GM23248 (cell line): ENCODE measurements around the gene GDI1. TPM values are rescaled to one million over a fixed set of nuclear protein-coding genes. Genes with fewer than 3 reads are reported as not detected.

Experiments used
- DNase-seq: peaks from one replicate; pipeline ENCODE4 v3.0.0-alpha.2; 2015
- H2AFZ ChIP-seq: fragments of 200-600 bp; sonication (generic); 2 replicates; pipeline ENCODE4 v1.6.1; 2016; ENCODE audit warnings: antibody characterized with exemption
- H3F3A ChIP-seq: fragments of 200-600 bp; sonication (generic); 2 replicates; pipeline ENCODE4 v1.6.1; 2016; ENCODE audit warnings: mild to moderate bottlenecking, antibody characterized with exemption, mixed run types; ENCODE audit not compliant: insufficient read depth
- H3K27ac ChIP-seq: fragments of 200-600 bp; sonication (generic); 2 replicates; pipeline ENCODE4 v1.5.1; 2016; ENCODE audit warnings: mild to moderate bottlenecking
- H3K27me3 ChIP-seq: fragments of 200-600 bp; sonication (generic); replicated peaks from 2 replicates; pipeline ENCODE4 v1.6.1; 2016; ENCODE audit warnings: mild to moderate bottlenecking; ENCODE audit not compliant: insufficient read depth
- H3K36me3 ChIP-seq: fragments of 200-600 bp; sonication (generic); 2 replicates; pipeline ENCODE4 v1.6.1; 2016; ENCODE audit warnings: low read depth, mild to moderate bottlenecking
- H3K4me1 ChIP-seq: fragments of 200-600 bp; sonication (generic); 2 replicates; pipeline ENCODE4 v1.6.1; 2016; ENCODE audit warnings: mild to moderate bottlenecking; ENCODE audit not compliant: insufficient read depth
- H3K4me2 ChIP-seq: fragments of 200-600 bp; sonication (generic); one replicate; pipeline ENCODE4 v1.6.1; 2016; ENCODE audit warnings: mild to moderate bottlenecking; ENCODE audit not compliant: unreplicated experiment
- H3K4me3 ChIP-seq: fragments of 200-600 bp; sonication (generic); 2 replicates; pipeline ENCODE4 v1.5.1; 2016; ENCODE audit warnings: mild to moderate bottlenecking
- H3K79me2 ChIP-seq: fragments of 200-600 bp; sonication (generic); 2 replicates; pipeline ENCODE4 v1.6.1; 2016; ENCODE audit warnings: mild to moderate bottlenecking; ENCODE audit not compliant: insufficient read depth
- H3K9ac ChIP-seq: fragments of 200-600 bp; sonication (generic); 2 replicates; pipeline ENCODE4 v1.6.1; 2016; ENCODE audit warnings: mild to moderate bottlenecking
- H3K9me2 ChIP-seq: fragments of 200-600 bp; sonication (generic); 2 replicates; pipeline ENCODE4 v1.6.1; 2016; ENCODE audit warnings: mixed run types, mild to moderate bottlenecking, moderate library complexity; ENCODE audit not compliant: insufficient read depth
- H3K9me3 ChIP-seq: fragments of 200-600 bp; sonication (generic); one replicate; pipeline ENCODE4 v1.6.1; 2017; ENCODE audit warnings: low read depth
- H4K20me1 ChIP-seq: fragments of 200-600 bp; sonication (generic); 2 replicates; pipeline ENCODE4 v1.6.0; 2016; ENCODE audit not compliant: insufficient read depth
- EZH2 ChIP-seq: fragments of 200-600 bp; sonication (generic); IDR thresholded peaks from 2 replicates; pipeline ENCODE4 v1.6.1; 2018; ENCODE audit warnings: antibody characterized with exemption, mild to moderate bottlenecking; ENCODE audit not compliant: insufficient read depth, poor library complexity, severe bottlenecking
- EZH2phosphoT487 ChIP-seq: fragments of 200-600 bp; sonication (generic); IDR thresholded peaks from 2 replicates; pipeline ENCODE4 v1.6.1; 2018; ENCODE audit warnings: antibody characterized with exemption, moderate library complexity, mild to moderate bottlenecking, low read depth; ENCODE audit not compliant: insufficient read depth
- WGBS, 2 experiments: methylation state at CpG; one replicate each; pipeline ENCODE4 v1.1.6; 2015 to 2017; ENCODE audit warnings: low lambda C conversion rate in 2 of 2, low coverage in 1 of 2; ENCODE audit errors: missing lambda C conversion rate in 2 of 2; 5-methylcytosine and 5-hydroxymethylcytosine counted together
- in situ Hi-C: fragments of 300-500 bp; cut with MboI; formaldehyde crosslinking; loops from 2 replicates; pipeline ENCODE4 v1.15.0; 2020
- polyA plus RNA-seq: library from polyadenylated mRNA; unstranded; fragments of >200 nt; fragmentation: Nextera tagmentation; extraction: Ambion mirVana; gene quantifications from 2 replicates; pipeline ENCODE4 v1.2.1, GENCODE V29; 2016
- total RNA-seq: library from RNA; depleted of rRNA; stranded (reverse); fragments of >200 nt; shearing (Covaris generic); gene quantifications from 2 replicates; pipeline ENCODE4 v1.2.3, GENCODE V29; 2014

Gene GDI1
- total and polyA plus RNA-seq, 2 experiments from 2014 or later, result 87.1 to 196 TPM

DNA sequence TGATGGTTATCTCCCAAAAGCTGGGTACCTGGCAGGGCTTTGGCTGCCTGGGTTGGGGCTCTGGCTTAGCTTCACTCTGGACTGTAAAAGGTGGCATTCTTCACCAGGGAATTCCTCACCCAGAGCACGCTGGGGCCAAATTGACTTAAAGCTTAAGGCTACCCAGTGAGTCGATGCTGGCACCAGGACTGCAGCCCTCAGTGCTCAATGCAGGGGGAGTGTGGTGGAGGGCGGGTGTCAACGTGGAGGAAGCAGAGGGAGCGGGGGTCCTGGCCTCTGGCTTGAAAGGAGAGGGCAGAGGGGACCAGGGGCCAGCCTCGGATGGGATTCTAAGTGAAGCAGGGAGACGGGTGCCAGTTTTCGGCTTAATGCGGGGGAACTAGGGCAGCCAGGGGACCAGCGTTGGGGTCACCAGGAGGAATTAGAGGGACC, 6.5 kb downstream of the GDI1 start:
- no peaks in the 10 kb centered on the region for H3K9me2 ChIP-seq
- peaks cover 74% of the 10 kb centered on the region for H3K79me2 ChIP-seq
- H3K4me1 ChIP-seq, result peaks cover 5% of the 10 kb centered on the region; the same call in 1 of the 2 replicates
- H3K9ac ChIP-seq, result peak overlapping the region; percentile 87
- WGBS, 2 experiments, result 7 to 9% methylated on average over 6 to 10 of the region's 10 CpGs
- no peaks in the 10 kb centered on the region for H3K9me3 ChIP-seq
- H3K4me3 ChIP-seq, result peak overlapping the region; percentile 59
- in situ Hi-C loops, result no loop called here
- TF ChIP-seq EZH2, result no peak
- no peak for TF ChIP-seq EZH2phosphoT487
- H3K27ac ChIP-seq, result peak overlapping the region; percentile 90
- H3K36me3 ChIP-seq, result no peaks in the 10 kb centered on the region
- no peaks in the 10 kb centered on the region for H4K20me1 ChIP-seq
- peak; percentile 42 for DNase-seq
- no peak overlapping the region for H2AFZ ChIP-seq
- peak overlapping the region; percentile 28 for H3K4me2 ChIP-seq
- H3F3A ChIP-seq, result no peaks in the 10 kb centered on the region; the same call in 1 of the 2 replicates
- H3K27me3 ChIP-seq, result no peaks in the 10 kb centered on the region

DNA sequence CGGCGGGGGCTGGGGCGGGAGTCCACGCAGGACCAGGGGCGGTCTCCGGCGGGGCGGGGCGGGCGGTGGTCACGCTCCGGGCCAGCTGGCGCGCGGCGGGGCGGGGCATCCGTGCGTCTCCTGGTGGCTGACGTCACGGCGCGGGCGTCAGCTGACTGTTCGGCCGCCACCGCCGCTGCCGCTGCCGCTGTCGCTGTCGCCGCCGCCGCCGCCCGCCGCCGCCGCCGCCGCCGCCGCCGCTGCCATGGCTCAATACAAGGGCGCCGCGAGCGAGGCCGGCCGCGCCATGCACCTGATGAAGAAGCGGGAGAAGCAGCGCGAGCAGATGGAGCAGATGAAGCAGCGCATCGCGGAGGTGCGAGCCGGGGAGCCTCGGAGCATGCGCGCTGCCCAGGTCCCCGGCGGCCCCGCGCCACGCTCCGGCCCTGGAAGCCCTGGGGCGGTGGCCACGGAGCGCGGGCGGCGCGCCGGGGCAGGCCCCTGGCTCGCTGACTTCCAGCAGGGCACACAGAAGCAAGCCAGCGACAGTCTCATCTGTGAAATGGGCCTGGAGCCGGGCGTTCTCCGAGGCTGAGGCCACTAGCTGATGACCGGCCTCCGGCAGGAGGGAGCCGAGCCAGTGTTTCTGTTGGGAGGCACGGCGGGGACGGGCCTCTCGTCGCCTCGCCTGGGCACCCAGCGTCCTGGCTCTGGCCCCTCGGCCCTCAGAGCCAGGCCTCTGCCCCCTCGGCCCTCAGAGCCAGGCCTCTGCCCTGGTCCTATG, 7.2 kb downstream of the GDI1 start, which contains the start of gene FAM50A:
Gene FAM50A, plus strand, starts transcription at position 150 of the 763 bp plus-strand sequence. Its CDS starts 95 bp downstream, at position 245.
- Histone ChIP-seq H3K27me3 (no peaks in the 10 kb centered on the region), H3K4me3 (peak within 1 kb of the TSS; percentile 72), H4K20me1 (no peaks in the 10 kb centered on the region), H2AFZ (no peak within 1 kb of the TSS), H3K27ac (peak within 1 kb of the TSS; percentile 90), H3K9ac (peak within 1 kb of the TSS; percentile 87), H3K4me1 (peaks cover 5% of the 10 kb centered on the region; the same call in 1 of the 2 replicates), H3K4me2 (peak within 1 kb of the TSS; percentile 76), H3K79me2 (peaks cover 67% of the 10 kb centered on the region), H3K9me2 (no peaks in the 10 kb centered on the region), H3F3A (no peaks in the 10 kb centered on the region; the same call in 1 of the 2 replicates), H3K36me3 (no peaks in the 10 kb centered on the region), H3K9me3 (no peaks in the 10 kb centered on the region)
- in situ Hi-C loops, result no loop called here
- 0% methylated on average over 4 to 16 of the region's 94 CpGs for WGBS, 2 experiments
- peak; percentile 87 for DNase-seq
- no peak for TF ChIP-seq EZH2phosphoT487
- no peak for TF ChIP-seq EZH2

DNA sequence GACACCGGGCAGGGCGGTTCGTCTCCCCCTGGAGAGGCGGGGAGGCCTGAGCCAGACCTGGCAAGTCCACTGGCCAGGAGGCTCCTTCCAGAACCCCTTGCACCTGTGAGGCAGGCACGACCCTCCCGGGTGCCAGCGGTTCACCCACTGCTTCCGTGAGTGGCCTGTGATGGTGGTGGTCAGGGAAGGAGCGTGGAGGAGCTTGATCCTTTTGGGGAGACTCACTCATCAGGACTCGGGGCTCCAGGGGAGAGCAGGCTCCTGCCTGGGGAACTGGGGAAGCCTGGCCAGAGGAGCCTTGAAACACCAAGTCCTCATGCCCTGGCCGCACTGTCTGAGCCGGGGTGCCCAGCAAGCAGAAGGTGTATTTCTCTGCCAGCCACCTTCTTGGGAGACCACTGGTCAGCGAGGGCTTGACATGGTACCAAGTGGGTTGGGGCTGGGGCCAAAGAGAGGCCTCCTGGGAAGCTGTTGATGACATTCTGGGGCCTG, 7.8 kb downstream of the GDI1 start:
- WGBS, 2 experiments, result 23 to 31% methylated on average over 5 to 10 of the region's 13 CpGs
- in situ Hi-C loops, result no loop called here
- TF ChIP-seq EZH2, result no peak
- TF ChIP-seq EZH2phosphoT487, result no peak
- peak overlapping the region; percentile 76 for H3K4me2 ChIP-seq
- H4K20me1 ChIP-seq, result no peaks in the 10 kb centered on the region
- no peaks in the 10 kb centered on the region; the same call in 1 of the 2 replicates for H3F3A ChIP-seq
- no peaks in the 10 kb centered on the region for H3K9me2 ChIP-seq
- H3K9ac ChIP-seq, result peak overlapping the region; percentile 87
- H3K4me3 ChIP-seq, result peak overlapping the region; percentile 72
- no peak overlapping the region for H2AFZ ChIP-seq
- DNase-seq, result peak; percentile 15
- peaks cover 5% of the 10 kb centered on the region; the same call in 1 of the 2 replicates for H3K4me1 ChIP-seq
- no peaks in the 10 kb centered on the region for H3K36me3 ChIP-seq
- no peaks in the 10 kb centered on the region for H3K27me3 ChIP-seq
- peaks cover 61% of the 10 kb centered on the region for H3K79me2 ChIP-seq
- H3K27ac ChIP-seq, result peak overlapping the region; percentile 90
- no peaks in the 10 kb centered on the region for H3K9me3 ChIP-seq

DNA sequence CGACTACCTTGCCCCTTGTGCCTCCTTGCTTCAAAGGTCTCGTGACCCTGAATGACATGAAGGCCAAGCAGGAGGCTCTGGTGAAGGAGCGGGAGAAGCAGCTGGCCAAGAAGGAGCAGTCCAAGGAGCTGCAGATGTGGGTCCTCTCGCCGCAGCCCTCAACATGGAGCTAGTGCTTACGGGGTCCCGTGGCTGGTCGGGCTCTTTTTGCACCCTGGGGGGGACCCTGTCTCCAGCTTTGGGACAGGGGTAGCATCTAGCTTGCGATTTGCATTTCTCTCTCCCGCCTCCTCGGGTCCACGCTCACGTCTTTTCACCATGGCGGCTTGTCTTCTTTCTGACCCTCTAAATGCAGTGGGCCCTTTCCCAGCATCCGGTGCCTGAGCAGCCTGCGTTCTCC, 8.8 kb downstream of the GDI1 start:
- peak overlapping the region; percentile 72; the same call in 1 of the 2 replicates for H3K4me3 ChIP-seq

More for the DNA sequence above, 8.8 kb downstream of the GDI1 start:
- DNase-seq, result no peak
- Histone ChIP-seq H4K20me1 (no peaks in the 10 kb centered on the region), H3K9me3 (no peaks in the 10 kb centered on the region), H3K79me2 (peaks cover 51% of the 10 kb centered on the region), H3K27me3 (no peaks in the 10 kb centered on the region), H2AFZ (no peak overlapping the region), H3F3A (no peaks in the 10 kb centered on the region; the same call in 1 of the 2 replicates), H3K9ac (no peak overlapping the region), H3K9me2 (no peaks in the 10 kb centered on the region), H3K4me1 (peaks cover 5% of the 10 kb centered on the region; the same call in 1 of the 2 replicates), H3K4me2 (no peak overlapping the region), H3K27ac (no peak overlapping the region), H3K36me3 (no peaks in the 10 kb centered on the region)
- no peak for TF ChIP-seq EZH2
- no peak for TF ChIP-seq EZH2phosphoT487
- 98 to 100% methylated on average over 6 to 14 of the region's 16 CpGs for WGBS, 2 experiments
- in situ Hi-C loops, result no loop called here
